PC-3 (cell line): Measurements from ENCODE around the gene SMYD1. TPM values are rescaled to one million over a fixed set of nuclear protein-coding genes. Genes with fewer than 3 reads are reported as not detected.

ENCODE experiments used
- ATAC-seq: fragments of 200-7000 bp; cut with Tn5 transposase; 2 replicates; pipeline ENCODE4 v1.9.1; 2020; ENCODE audit warnings: mild to moderate bottlenecking, moderate library complexity
- BruUV-seq: library from RNA; stranded (reverse); fragments of 400-500 nt; replicated peaks from 2 replicates; lab custom pipeline; 2021; lab: Mats Ljungman, UMichigan
- CTCF ChIA-PET: fragments of 300-600 bp; sonication (Branson Sonifier 250); formaldehyde crosslinking; loops from one replicate; lab custom pipeline; 2022; ENCODE audit warnings: antibody characterized with exemption; lab: Charles Lee
- POLR2A ChIA-PET: fragments of 300-600 bp; sonication (Branson Sonifier 250); formaldehyde crosslinking; loops from one replicate; lab custom pipeline; 2022; ENCODE audit warnings: antibody characterized with exemption; ENCODE audit not compliant: unreplicated experiment; lab: Charles Lee
- DNase-seq: peaks from one replicate; pipeline ENCODE4 v3.0.0-alpha.2; 2015
- H2AFZ ChIP-seq: fragments of 300-600 bp; sonication (generic); 2 replicates; pipeline ENCODE4 v1.6.0; 2016; ENCODE audit warnings: antibody characterized with exemption, low read length
- H3F3A ChIP-seq: fragments of 300-600 bp; sonication (generic); one replicate; pipeline ENCODE4 v1.6.0; 2017; ENCODE audit warnings: antibody characterized with exemption, low read length, control low read depth, mild to moderate bottlenecking; ENCODE audit not compliant: unreplicated experiment
- H3K27ac ChIP-seq: fragments of 300-600 bp; sonication (generic); 2 replicates; pipeline ENCODE4 v1.5.1; 2016; ENCODE audit warnings: mild to moderate bottlenecking, low read length
- H3K27me3 ChIP-seq: fragments of 300-600 bp; sonication (generic); 2 replicates; pipeline ENCODE4 v1.6.1; 2016; ENCODE audit warnings: low read length, mixed read lengths
- H3K36me3 ChIP-seq: fragments of 300-600 bp; sonication (generic); 2 replicates; pipeline ENCODE4 v1.6.1; 2016; ENCODE audit warnings: low read depth, mixed run types, low read length, mixed read lengths
- H3K4me1 ChIP-seq: fragments of 300-600 bp; sonication (generic); 2 replicates; pipeline ENCODE4 v1.5.1; 2016; ENCODE audit warnings: low read length; ENCODE audit not compliant: insufficient read depth
- H3K4me2 ChIP-seq: fragments of 300-600 bp; sonication (generic); 2 replicates; pipeline ENCODE4 v1.6.0; 2016; ENCODE audit warnings: low read length
- H3K4me3 ChIP-seq: fragments of 300-600 bp; sonication (generic); 2 replicates; pipeline ENCODE4 v1.5.1; 2016; ENCODE audit warnings: mild to moderate bottlenecking, low read length, mixed read lengths
- H3K79me2 ChIP-seq: fragments of 300-600 bp; sonication (generic); 2 replicates; pipeline ENCODE4 v1.6.1; 2017; ENCODE audit warnings: low read length, mixed read lengths
- H3K9ac ChIP-seq: fragments of 300-600 bp; sonication (generic); 2 replicates; pipeline ENCODE4 v1.6.0; 2016; ENCODE audit warnings: mild to moderate bottlenecking, low read length
- H3K9me2 ChIP-seq: fragments of 300-600 bp; sonication (generic); replicated peaks from 2 replicates; pipeline ENCODE4 v1.6.1; 2016; ENCODE audit warnings: mixed run types, low read length, mixed read lengths
- H3K9me3 ChIP-seq: fragments of 300-600 bp; sonication (generic); 2 replicates; pipeline ENCODE4 v1.6.1; 2016; ENCODE audit warnings: low read length, mixed read lengths
- H4K20me1 ChIP-seq: fragments of 300-600 bp; sonication (generic); 2 replicates; pipeline ENCODE4 v1.6.1; 2016; ENCODE audit warnings: low read length, mixed read lengths
- CTCF ChIP-seq: fragments of 300-600 bp; sonication (generic); conservative IDR thresholded peaks from 2 replicates; pipeline ENCODE4 v1.5.1; 2017; ENCODE audit warnings: antibody characterized with exemption, low read depth, mild to moderate bottlenecking, low read length
- EZH2 ChIP-seq: fragments of 300-600 bp; sonication (generic); IDR thresholded peaks from one replicate; pipeline ENCODE4 v1.6.1; 2017; ENCODE audit warnings: antibody characterized with exemption, mild to moderate bottlenecking, low read length; ENCODE audit not compliant: unreplicated experiment
- EZH2phosphoT487 ChIP-seq: fragments of 300-600 bp; sonication (generic); IDR thresholded peaks from 2 replicates; pipeline ENCODE4 v1.6.1; 2018; ENCODE audit warnings: mild to moderate bottlenecking, antibody characterized with exemption, low read length, borderline replicate concordance
- intact Hi-C: fragments of 100-400 bp; cut with micrococcal nuclease; formaldehyde crosslinking; loops from 2 replicates; pipeline ENCODE4 v1.9.0; 2023
- total RNA-seq: library from RNA; depleted of rRNA; stranded (reverse); fragments of >200 nt; gene quantifications from 2 replicates; pipeline ENCODE4 v1.2.3, GENCODE V29; 2014

Gene SMYD1
- total RNA-seq, 1 experiment from 2014 or later, result not detected

GRCh38 chr2:88078643-88079172 lies 11.1 kb downstream of the SMYD1 start:
- H3K36me3 ChIP-seq, result no peaks in the 10 kb centered on the region
- H3K9ac ChIP-seq, result no peak overlapping the region
- no peak overlapping the region for H3K27ac ChIP-seq
- POLR2A ChIA-PET, result no interaction called here
- DNase-seq (no peak), ATAC-seq (no peak)
- H3K27me3 ChIP-seq, result no peaks in the 10 kb centered on the region
- intact Hi-C loops, result no loop called here
- H3K9me3 ChIP-seq, result no peaks in the 10 kb centered on the region
- H4K20me1 ChIP-seq, result no peaks in the 10 kb centered on the region
- H3F3A ChIP-seq, result no peaks in the 10 kb centered on the region
- H3K4me2 ChIP-seq, result no peak overlapping the region
- no peak overlapping the region for H2AFZ ChIP-seq
- H3K9me2 ChIP-seq, result no peaks in the 10 kb centered on the region
- H3K79me2 ChIP-seq, result no peaks in the 10 kb centered on the region
- no TSS peak for BruUV-seq
- no peak overlapping the region for H3K4me3 ChIP-seq
- peaks cover 11% of the 10 kb centered on the region; the same call in 1 of the 2 replicates for H3K4me1 ChIP-seq
- TF ChIP-seq EZH2phosphoT487 (no peak), EZH2 (no peak), CTCF (no peak)
- CTCF ChIA-PET, result no interaction called here

GRCh38 chr2:88080545-88080944 lies 12.9 kb downstream of the SMYD1 start:
- Histone ChIP-seq H2AFZ (no peak overlapping the region), H3K36me3 (no peaks in the 10 kb centered on the region), H3K79me2 (no peaks in the 10 kb centered on the region), H3K9me3 (no peaks in the 10 kb centered on the region), H3K9me2 (no peaks in the 10 kb centered on the region), H3K4me1 (no peaks in the 10 kb centered on the region), H3K27ac (no peak overlapping the region), H3K4me3 (no peak overlapping the region), H3K27me3 (no peaks in the 10 kb centered on the region), H3K9ac (no peak overlapping the region), H4K20me1 (no peaks in the 10 kb centered on the region), H3K4me2 (no peak overlapping the region), H3F3A (no peaks in the 10 kb centered on the region)
- ATAC-seq (no peak), DNase-seq (peak; percentile 30)
- no peak for TF ChIP-seq EZH2phosphoT487
- TF ChIP-seq EZH2, result no peak
- no peak for TF ChIP-seq CTCF
- ChIA-PET POLR2A (no interaction called here), CTCF (interaction anchor here (0.7 kb wide), 1 partner anchor 16 kb away, joined by 4 read pairs; no protein-coding TSS in a partner anchor)
- no TSS peak for BruUV-seq
- intact Hi-C loops, result no loop called here

GRCh38 chr2:88081924-88082608 lies 14.4 kb downstream of the SMYD1 start:
- Histone ChIP-seq H3K9me2 (no peaks in the 10 kb centered on the region), H3K27me3 (no peaks in the 10 kb centered on the region), H3F3A (no peaks in the 10 kb centered on the region), H3K4me1 (no peaks in the 10 kb centered on the region), H3K4me3 (no peak overlapping the region), H3K36me3 (no peaks in the 10 kb centered on the region), H3K4me2 (no peak overlapping the region), H3K27ac (no peak overlapping the region), H4K20me1 (no peaks in the 10 kb centered on the region), H3K9ac (no peak overlapping the region), H3K79me2 (no peaks in the 10 kb centered on the region), H3K9me3 (no peaks in the 10 kb centered on the region), H2AFZ (no peak overlapping the region)
- intact Hi-C loops, result no loop called here
- BruUV-seq, result no TSS peak
- ChIA-PET POLR2A (no interaction called here), CTCF (interaction anchor here (1.5 kb wide), 1 partner anchor 22 kb away, joined by 6 read pairs; no protein-coding TSS in a partner anchor)
- TF ChIP-seq CTCF (no peak), EZH2 (no peak), EZH2phosphoT487 (no peak)
- ATAC-seq (no peak), DNase-seq (no peak)
